Liver (tissue), 3 donors: ENCODE results near the gene HYPK.

Experiments
- CTCF ChIP-seq: fragments of 150-350 bp; IDR thresholded peaks from 2 replicates; pipeline ENCODE4 v1.5.1; 2017; ENCODE audit warnings: improper control_type of control experiment, low read depth, low read length; ENCODE audit not compliant: missing input control
- NR2F2 ChIP-seq: IDR thresholded peaks from 2 replicates; pipeline ENCODE4 v1.6.1; 2016; ENCODE audit warnings: antibody characterized with exemption
- RAD21 ChIP-seq, 2 donors: IDR thresholded peaks; 2 replicates each; pipeline ENCODE4 v1.6.1; 2016; ENCODE audit warnings: antibody characterized with exemption in 2 of 2, mild to moderate bottlenecking in 2 of 2
- RXRA ChIP-seq, 2 donors: IDR thresholded peaks; 2 replicates each; pipeline ENCODE4 v1.6.1; 2017 to 2018; ENCODE audit warnings: antibody characterized with exemption in 2 of 2, mild to moderate bottlenecking in 1 of 2
- TAF1 ChIP-seq: conservative IDR thresholded peaks from 2 replicates; pipeline ENCODE4 v1.6.1; 2016; ENCODE audit warnings: antibody characterized with exemption, mild to moderate bottlenecking
- TF ChIP-seq, protein P1 (sequence below): IDR thresholded peaks from 2 replicates; pipeline ENCODE4 v1.6.1; 2016; ENCODE audit warnings: antibody characterized with exemption
- TF ChIP-seq, protein P2 (sequence below): IDR thresholded peaks from 2 replicates; pipeline ENCODE4 v1.6.1; 2016; ENCODE audit warnings: antibody characterized with exemption, mild to moderate bottlenecking
- donor health status: healthy.
- donor health status: healthy.

DNA sequence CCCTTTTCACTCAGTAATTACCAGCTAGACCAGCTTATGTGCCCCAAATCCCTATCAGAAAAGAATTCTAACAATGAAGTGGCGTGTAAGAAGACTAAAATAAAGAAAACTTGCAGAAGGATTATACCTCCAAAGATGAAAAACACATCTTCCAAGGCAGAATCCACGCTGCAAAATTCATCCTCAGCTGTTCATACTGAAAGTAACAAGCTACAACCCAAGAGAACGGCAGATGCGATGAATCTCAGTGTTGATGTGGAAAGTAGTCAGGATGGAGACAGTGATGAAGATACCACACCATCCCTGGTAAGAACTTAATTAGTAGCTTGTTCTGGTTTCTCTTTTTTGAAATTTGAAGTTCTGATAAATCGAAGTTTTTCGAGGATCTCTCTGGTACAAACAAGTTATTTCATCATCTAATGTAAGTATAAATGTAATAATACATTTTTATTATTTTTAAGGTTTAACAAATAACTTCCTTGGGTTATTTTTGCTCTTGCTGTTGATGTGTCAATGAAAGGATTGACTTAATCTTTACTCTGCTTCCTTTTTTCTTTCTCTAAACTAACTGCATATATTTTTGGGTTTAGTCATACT, 27.8 kb downstream of the HYPK start:
- no peak for TF ChIP-seq CTCF
- TF ChIP-seq, protein P1, sequence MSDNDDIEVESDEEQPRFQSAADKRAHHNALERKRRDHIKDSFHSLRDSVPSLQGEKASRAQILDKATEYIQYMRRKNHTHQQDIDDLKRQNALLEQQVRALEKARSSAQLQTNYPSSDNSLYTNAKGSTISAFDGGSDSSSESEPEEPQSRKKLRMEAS: no peak
- no peak for TF ChIP-seq TAF1
- no peak for TF ChIP-seq RXRA (IDR thresholded peaks at IDR 0.05)
- no peak for TF ChIP-seq RAD21 (IDR thresholded peaks at IDR 0.05)
- no peak for TF ChIP-seq NR2F2
- TF ChIP-seq, protein P2, sequence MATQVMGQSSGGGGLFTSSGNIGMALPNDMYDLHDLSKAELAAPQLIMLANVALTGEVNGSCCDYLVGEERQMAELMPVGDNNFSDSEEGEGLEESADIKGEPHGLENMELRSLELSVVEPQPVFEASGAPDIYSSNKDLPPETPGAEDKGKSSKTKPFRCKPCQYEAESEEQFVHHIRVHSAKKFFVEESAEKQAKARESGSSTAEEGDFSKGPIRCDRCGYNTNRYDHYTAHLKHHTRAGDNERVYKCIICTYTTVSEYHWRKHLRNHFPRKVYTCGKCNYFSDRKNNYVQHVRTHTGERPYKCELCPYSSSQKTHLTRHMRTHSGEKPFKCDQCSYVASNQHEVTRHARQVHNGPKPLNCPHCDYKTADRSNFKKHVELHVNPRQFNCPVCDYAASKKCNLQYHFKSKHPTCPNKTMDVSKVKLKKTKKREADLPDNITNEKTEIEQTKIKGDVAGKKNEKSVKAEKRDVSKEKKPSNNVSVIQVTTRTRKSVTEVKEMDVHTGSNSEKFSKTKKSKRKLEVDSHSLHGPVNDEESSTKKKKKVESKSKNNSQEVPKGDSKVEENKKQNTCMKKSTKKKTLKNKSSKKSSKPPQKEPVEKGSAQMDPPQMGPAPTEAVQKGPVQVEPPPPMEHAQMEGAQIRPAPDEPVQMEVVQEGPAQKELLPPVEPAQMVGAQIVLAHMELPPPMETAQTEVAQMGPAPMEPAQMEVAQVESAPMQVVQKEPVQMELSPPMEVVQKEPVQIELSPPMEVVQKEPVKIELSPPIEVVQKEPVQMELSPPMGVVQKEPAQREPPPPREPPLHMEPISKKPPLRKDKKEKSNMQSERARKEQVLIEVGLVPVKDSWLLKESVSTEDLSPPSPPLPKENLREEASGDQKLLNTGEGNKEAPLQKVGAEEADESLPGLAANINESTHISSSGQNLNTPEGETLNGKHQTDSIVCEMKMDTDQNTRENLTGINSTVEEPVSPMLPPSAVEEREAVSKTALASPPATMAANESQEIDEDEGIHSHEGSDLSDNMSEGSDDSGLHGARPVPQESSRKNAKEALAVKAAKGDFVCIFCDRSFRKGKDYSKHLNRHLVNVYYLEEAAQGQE: no peak
